BE2C (cell line): Measurements from ENCODE around the gene MYRIP.

Experiments used
- DNase-seq: peaks from one replicate; pipeline ENCODE4 v3.0.0-alpha.2; 2020
- H3K27me3 ChIP-seq: fragments of 250-450 bp; sonication (Bioruptor Pico); 2 replicates; pipeline ENCODE4 v1.5.1; 2020; ENCODE audit warnings: mild to moderate bottlenecking
- H3K36me3 ChIP-seq: fragments of 250-450 bp; sonication (Bioruptor Pico); 2 replicates; pipeline ENCODE4 v1.5.1; 2020; ENCODE audit warnings: mild to moderate bottlenecking
- H3K4me1 ChIP-seq: fragments of 250-450 bp; sonication (Bioruptor Pico); 2 replicates; pipeline ENCODE4 v1.5.1; 2020
- H3K4me3 ChIP-seq: 2 replicates; pipeline ENCODE4 v1.5.1; 2011; ENCODE audit warnings: low read depth, low read length
- H3K9me3 ChIP-seq: fragments of 250-450 bp; sonication (Bioruptor Pico); 2 replicates; pipeline ENCODE4 v1.5.1; 2020
- CTCF ChIP-seq: IDR thresholded peaks from 2 replicates; pipeline ENCODE4 v1.5.1; 2012; ENCODE audit warnings: mild to moderate bottlenecking, low read depth, low read length

Gene MYRIP

DNA sequence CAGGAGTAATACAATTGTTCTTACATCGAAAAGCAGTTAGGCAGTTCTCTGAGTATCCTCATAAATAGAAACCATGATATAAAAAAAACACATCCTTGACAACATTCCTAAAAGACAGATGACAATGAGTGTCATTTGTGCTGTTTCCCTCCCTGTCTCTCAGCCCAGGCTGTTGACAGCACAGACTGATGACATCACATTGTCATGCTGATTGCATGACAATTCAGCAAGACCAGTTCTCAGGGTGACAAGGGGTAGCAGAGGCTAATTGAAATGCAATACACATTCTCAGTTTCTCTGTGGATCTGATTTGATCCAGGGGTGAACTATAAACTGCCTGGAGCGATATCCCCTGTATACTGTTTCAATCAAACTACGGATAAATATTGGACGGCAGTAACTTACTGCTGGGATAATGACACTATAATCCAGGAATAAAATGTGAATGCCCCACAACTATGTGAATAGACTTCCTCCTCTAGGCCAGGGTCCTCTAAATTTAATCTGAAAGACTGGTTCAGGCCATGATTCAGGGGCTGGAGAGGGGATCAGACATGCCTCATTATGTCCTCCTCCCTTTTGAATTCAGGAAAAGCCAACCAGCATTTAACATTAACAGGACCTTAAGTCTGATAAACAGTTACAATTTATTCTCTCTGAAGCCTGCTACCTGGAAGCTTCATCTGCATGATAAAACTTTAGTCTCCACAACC, 483.4 kb downstream of the MYRIP start:
- H3K4me3 ChIP-seq, result no peak overlapping the region
- H3K36me3 ChIP-seq, result no peaks in the 10 kb centered on the region
- H3K27me3 ChIP-seq, result no peaks in the 10 kb centered on the region
- no peak for TF ChIP-seq CTCF
- DNase-seq, result no peak
- H3K9me3 ChIP-seq, result no peaks in the 10 kb centered on the region
- no peaks in the 10 kb centered on the region; the same call in 1 of the 2 replicates for H3K4me1 ChIP-seq

DNA sequence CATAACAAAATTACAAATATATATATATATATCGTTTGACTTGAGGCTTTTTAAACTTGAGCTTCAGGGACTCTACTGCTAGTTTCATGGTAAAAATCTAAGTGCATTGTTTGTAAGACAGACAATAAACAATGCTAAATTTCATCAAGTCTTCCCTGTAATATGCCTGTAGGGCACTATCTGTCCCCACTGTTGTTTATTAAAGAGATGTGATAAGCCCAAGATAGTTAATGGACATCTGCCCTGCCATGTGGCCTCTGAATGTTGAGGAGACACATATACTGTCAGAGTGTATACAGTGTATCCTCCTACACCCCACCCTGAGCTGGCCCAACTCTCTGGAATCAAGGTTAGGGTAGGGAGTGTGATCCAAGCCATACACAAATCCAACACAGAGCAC, 485.0 kb downstream of the MYRIP start:
- no peaks in the 10 kb centered on the region; the same call in 1 of the 2 replicates for H3K4me1 ChIP-seq
- TF ChIP-seq CTCF, result no peak
- H3K27me3 ChIP-seq, result no peaks in the 10 kb centered on the region
- DNase-seq, result peak; percentile 44
- H3K4me3 ChIP-seq, result no peak overlapping the region
- no peaks in the 10 kb centered on the region for H3K9me3 ChIP-seq
- H3K36me3 ChIP-seq, result no peaks in the 10 kb centered on the region

GRCh38 chr3:40298075-40298474, 488.7 kb downstream of the MYRIP start:
- no peak for DNase-seq
- Histone ChIP-seq H3K4me1 (no peaks in the 10 kb centered on the region; the same call in 1 of the 2 replicates), H3K36me3 (no peaks in the 10 kb centered on the region), H3K27me3 (no peaks in the 10 kb centered on the region), H3K9me3 (no peaks in the 10 kb centered on the region), H3K4me3 (no peak overlapping the region)
- no peak for TF ChIP-seq CTCF

DNA sequence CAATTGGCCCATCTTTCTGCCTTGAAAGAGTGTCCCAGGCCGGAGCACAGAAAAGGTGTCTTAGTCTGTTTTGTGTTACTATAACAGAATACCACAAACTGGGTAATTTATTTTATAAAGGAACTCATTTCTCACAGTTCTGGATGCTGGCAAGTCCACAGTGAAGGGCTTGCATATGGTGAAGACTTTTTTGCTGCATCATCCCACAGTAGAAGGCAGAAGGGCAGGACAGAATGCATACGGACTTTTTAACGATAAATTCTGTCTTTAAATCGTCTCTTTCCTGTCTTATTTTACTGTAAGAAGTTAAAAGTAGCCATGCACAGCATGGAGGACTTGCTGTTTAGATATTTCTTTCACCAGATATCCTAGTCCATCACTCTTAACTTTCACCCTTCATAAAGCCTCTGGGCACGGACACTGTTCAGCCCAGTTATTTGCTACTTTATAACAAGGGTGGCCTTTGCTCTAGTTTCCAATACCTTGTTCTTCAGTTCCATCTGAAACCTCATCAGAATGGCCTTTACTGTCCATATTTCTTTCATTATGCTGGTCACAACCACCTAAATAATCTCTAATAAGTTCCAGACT, 489.8 kb downstream of the MYRIP start:
- no peaks in the 10 kb centered on the region for H3K36me3 ChIP-seq
- H3K9me3 ChIP-seq, result no peaks in the 10 kb centered on the region
- H3K4me3 ChIP-seq, result no peak overlapping the region
- no peaks in the 10 kb centered on the region; the same call in 1 of the 2 replicates for H3K4me1 ChIP-seq
- DNase-seq, result no peak
- no peaks in the 10 kb centered on the region for H3K27me3 ChIP-seq
- TF ChIP-seq CTCF, result no peak

DNA sequence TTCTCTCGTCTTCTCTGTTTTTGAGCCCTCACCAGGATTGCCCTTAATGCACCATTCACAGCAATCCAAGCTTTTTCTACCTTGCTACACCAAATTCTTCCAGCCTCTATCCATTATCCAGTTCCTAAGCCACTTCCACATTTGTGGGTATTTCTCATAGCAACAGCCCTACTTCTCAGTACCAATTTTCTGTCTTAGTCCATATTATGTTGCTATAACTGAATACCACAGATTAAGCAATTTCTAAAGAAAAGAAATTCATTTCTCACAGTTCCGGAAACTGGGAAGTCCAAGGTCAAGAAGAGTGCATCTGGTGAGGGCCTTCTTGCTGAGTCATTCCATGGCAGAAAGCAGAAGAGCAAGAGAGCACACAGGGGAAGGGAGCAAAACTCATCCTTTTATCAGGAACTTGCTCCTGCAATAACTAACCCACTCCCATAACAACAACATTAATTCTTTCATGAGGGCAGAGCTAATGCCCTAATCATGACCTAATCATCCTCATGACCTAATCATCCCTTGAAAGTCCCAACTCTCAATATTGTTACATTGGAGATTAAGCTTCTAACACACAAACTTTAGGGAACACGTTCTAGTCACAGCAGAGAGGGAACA, 490.4 kb downstream of the MYRIP start:
- Histone ChIP-seq H3K36me3 (no peaks in the 10 kb centered on the region), H3K27me3 (no peaks in the 10 kb centered on the region), H3K4me3 (no peak overlapping the region), H3K4me1 (no peaks in the 10 kb centered on the region; the same call in 1 of the 2 replicates), H3K9me3 (no peaks in the 10 kb centered on the region)
- TF ChIP-seq CTCF, result no peak
- DNase-seq, result no peak

GRCh38 chr3:40302784-40303183, 493.4 kb downstream of the MYRIP start:
- DNase-seq, result no peak
- no peaks in the 10 kb centered on the region for H3K27me3 ChIP-seq
- no peaks in the 10 kb centered on the region for H3K4me1 ChIP-seq
- no peaks in the 10 kb centered on the region for H3K36me3 ChIP-seq
- no peaks in the 10 kb centered on the region for H3K9me3 ChIP-seq
- no peak for TF ChIP-seq CTCF
- no peak overlapping the region for H3K4me3 ChIP-seq
